ENCODE measurements around the gene PACRG.

PACRG gene

DNA sequence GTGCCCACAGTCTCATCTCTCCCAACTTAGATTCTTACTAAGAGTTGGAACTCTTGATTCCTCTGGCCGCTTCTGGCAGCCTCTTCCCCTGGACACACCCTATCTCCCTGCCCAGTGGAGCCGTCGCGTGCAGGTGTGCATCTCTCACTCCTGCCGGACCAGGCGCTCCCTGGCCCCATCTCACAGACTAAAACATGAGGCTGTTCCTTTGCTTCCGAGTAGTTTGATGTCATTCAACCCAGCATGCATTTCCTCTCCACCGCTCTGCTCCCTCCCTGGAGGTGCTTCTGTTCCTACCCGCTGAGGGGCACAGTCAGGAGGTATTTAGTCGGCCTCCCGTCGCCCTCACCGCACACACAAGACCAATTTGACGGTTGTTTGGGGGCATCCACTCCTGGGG, 458.8 kb downstream of the PACRG start:
- DNase-seq = no peak

DNA sequence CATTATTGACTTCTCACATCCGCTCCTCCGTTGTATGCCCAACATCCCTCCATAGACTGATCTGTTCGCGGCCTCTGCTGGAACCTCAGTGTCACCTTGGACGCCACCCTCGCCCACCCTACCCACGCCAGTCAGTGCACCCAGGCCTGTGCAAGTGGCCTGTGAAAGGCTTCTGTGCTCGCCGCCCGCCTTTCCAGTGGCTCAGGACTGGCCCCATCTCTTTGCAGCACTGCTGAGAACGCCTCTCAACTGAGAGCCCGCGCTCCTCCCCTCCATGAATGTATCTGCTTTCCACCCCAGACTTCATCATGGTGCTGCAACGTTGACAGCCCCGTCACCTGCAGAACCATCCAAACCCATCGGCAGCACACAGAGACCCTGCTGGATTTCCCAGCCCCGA, 459.4 kb downstream of the PACRG start:
- DNase-seq = no peak

- no peak for DNase-seq
Observed at GRCh38 chr6:163187606-163188005, 459.8 kb downstream of the PACRG start.

- no peak for DNase-seq
Observed at GRCh38 chr6:163188746-163189145, 461.0 kb downstream of the PACRG start.

DNA sequence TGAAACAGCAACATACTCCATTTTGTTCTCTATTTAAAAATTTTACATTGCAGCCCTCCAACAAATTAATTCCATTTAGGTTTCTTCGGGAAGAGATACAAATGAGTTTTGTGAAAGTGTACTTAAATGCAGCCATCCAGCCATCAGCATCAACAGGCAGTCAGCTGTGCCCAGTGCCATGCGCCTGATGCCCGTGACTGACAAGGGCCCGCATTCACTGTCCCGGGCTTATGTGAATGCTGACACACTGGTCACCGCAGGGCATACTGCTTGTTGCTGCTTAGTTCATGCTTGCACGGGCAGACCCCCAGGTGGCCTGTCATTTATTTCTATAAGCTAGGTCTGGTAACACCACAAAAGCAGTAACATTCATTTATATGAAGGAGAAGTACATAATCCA, 461.8 kb downstream of the PACRG start:
- DNase-seq = no peak

GRCh38 chr6:163190786-163191185, 463.0 kb downstream of the PACRG start:
- no peak for DNase-seq

DNA sequence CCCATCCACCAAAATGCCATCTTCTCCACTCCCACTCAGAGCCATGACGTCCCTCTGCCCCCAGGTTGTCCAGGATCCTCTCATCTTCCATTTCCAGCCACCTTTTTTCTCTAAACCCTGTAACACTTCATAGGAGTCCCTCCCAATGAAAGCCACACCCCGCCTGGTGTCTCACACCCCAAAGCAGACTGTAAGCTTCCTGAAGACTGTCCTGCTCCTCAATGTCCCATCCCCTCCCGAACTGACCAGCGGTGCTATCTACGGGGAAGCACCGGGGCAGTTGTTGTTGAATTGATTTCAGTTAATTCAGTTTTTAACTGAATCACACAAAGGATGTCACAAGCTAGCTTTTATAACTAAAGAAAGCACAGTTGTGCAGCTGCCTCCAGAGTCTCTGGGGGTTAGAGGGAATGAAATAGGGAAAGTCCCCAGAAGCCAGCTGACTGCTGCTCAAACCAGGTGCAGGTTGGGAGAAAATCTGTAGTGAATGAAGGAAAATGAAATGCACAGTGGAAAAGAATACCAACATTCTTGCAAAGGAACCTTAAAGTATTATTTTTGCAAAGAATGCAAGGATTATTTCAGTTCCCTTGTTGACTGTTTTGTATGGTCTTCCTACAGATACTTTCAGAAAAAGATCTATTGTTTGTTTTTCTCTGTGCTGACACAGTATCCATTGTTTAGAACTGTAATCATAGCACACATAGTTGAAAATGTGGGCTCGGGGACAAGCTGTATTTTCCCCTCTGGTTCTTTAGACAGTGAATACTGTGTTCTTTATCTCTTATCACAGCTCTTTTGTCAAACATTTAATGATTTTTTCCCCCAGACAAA, 464.1 kb downstream of the PACRG start:
- no peak for DNase-seq

DNA sequence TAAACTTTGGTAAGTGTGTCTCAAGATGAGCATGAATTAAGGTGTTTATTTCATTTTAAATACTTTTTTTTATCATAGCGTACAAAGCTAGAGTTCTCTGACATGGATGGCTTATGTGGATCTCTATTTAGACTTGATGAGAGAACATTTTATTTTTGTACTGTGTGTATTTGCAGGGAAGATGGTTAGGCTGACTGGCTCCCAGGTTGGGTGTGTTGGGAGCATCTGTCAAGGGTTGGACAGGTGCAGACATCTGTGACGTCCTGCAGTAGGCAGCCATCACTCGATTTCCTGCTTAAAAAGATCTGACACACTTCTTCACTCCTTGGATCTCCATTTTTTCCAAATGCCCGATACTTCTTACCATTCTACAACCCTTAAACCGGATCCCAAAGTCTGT, 464.8 kb downstream of the PACRG start:
- DNase-seq = no peak

GRCh38 chr6:163193326-163193725, 465.6 kb downstream of the PACRG start:
- no peak for DNase-seq

GRCh38 chr6:163195721-163196691, 468.2 kb downstream of the PACRG start:
- no peak for DNase-seq

DNA sequence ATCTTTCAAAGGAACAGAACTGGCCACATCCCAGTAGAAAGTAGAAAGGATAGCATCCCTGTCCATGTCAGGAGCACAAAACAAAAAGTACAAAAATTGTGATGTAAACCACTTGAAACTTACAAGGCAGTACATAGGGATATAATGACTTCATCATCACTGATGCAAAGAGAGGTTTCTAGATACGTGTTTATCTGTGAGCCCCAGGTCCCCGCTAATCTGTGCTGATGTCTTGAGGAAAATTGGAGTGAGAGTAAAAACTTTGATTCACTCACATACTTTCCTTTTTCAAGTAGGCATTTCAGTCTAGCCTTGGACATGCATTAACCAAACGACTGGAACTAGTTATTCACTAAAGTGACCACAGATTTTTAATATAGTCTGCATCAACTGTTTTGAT, 470.1 kb downstream of the PACRG start:
- no peak for DNase-seq

- DNase-seq = no peak
Observed at GRCh38 chr6:163198396-163198795, 470.6 kb downstream of the PACRG start.

- DNase-seq = no peak
Observed at GRCh38 chr6:163199371-163199770, 471.6 kb downstream of the PACRG start.

GRCh38 chr6:163200289-163200688, 472.5 kb downstream of the PACRG start:
- no peak for DNase-seq

DNA sequence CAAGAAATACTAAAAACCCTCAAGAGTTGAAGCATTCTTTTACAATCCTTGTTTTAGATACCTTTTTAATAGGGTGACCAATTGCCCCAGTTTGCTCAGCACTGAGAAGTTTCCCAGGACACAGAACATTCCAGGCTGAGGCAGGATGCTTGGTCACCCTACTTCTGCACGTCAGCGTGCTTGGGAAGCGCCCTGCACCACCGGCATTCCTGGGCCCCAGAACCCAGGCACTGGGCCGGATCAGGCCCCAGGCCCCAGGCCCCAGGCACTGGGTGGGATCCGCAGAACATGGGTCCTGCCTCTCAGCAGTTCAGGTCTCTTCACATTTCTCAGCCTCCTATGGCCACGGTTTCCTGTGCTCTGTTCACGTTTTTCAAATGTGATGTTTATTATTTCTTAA, 472.9 kb downstream of the PACRG start:
- no peak for DNase-seq

DNA sequence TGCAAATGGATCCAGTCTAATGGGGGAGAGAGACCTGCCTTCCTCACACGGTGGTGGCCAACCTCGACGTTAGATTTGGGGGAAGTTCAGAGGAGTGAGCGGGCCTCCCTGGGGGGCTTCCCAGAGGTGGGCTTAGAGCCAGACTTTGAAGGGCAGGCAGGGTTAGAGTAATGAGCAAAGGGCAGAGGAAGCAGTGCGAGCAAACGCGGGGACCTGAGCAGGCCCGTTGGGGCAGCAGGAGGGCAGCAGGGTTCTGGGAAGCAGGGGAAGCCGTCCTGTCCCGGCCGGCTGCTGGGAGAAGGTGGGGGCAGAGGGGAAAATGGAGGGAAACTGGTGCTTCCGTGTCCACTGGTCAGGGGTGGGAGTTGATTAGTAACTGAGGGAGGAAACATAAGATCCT, 474.1 kb downstream of the PACRG start:
- DNase-seq = no peak

- no peak for DNase-seq
Observed at GRCh38 chr6:163206196-163206595, 478.4 kb downstream of the PACRG start.

- no peak for DNase-seq
Observed at GRCh38 chr6:163207431-163208383, 479.9 kb downstream of the PACRG start.

- DNase-seq = no peak
Observed at GRCh38 chr6:163209005-163209404, 481.2 kb downstream of the PACRG start.

GRCh38 chr6:163212123-163212522, 484.3 kb downstream of the PACRG start:
- no peak for DNase-seq

- DNase-seq = no peak
Observed at GRCh38 chr6:163214259-163214658, 486.5 kb downstream of the PACRG start.

DNA sequence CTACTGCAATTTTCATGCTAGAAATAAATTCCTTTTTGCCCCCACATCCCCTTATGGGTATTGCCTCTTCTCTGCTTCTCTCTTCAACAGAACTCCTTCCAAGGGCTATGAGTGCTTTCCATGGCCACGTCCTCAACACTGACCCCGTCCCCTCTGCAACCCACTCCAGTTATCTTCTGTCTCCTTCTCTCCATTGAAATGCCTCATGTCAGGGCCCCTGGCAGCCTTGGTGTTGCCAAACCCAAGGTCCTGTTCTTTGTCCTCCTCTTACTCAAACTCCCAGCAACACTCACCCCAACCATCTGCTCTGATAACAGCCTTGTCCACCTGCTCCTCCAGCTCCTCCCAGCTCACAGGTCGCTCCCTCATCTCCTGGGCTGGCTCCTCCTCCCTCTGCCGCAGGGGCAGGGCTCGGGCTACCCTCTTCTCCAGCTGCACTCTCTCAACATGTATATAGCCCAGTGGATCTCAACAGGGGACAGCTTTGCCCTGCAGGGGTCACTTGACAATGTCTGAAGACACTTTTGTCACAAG, 490.7 kb downstream of the PACRG start:
- no peak for DNase-seq

Data from activated CD4-positive, alpha-beta T cell treated with anti-CD3 and anti-CD28 coated beads, Interleukin-2, amount 50 U/mL, for 16 hours (primary cell).